H1 (cell line): Measurements from ENCODE around the gene RFK. TPM values are rescaled to one million over a fixed set of nuclear protein-coding genes. Genes with fewer than 3 reads are reported as not detected.

ENCODE experiments used
- CTCF ChIA-PET: fragments of 300-600 bp; sonication (Branson Sonifier 250); formaldehyde crosslinking; loops from one replicate; lab custom pipeline; 2021; ENCODE audit not compliant: partially characterized antibody; lab: Charles Lee
- POLR2A ChIA-PET: fragments of 300-600 bp; sonication (Branson Sonifier 250); formaldehyde crosslinking; loops from one replicate; lab custom pipeline; 2021; ENCODE audit warnings: inconsistent platforms; ENCODE audit not compliant: partially characterized antibody; lab: Charles Lee
- DNase-seq, 2 experiments: peaks; one replicate each; pipeline versions ENCODE4 v3.0.0 to v3.0.0-alpha.2; 2010 to 2022; ENCODE audit warnings: low spot score in 2 of 2, low read depth in 1 of 2, mixed read lengths in 1 of 2
- FAIRE-seq: peaks from 2 replicates; lab custom pipeline; 2011; peaks lifted over from hg19 to GRCh38; lab: Jason Lieb, UNC
- H2AFZ ChIP-seq: 2 replicates; pipeline ENCODE4 v1.8.1; 2012; ENCODE audit warnings: low read length, inconsistent platforms
- H2AK5ac ChIP-seq: 2 replicates; pipeline ENCODE4 v1.6.1; 2013; ENCODE audit warnings: low read depth, low read length
- H2BK120ac ChIP-seq: replicated peaks from 2 replicates; pipeline ENCODE3; 2013; ENCODE audit warnings: low read depth, low read length, inconsistent platforms
- H2BK12ac ChIP-seq: 2 replicates; pipeline ENCODE4 v1.6.1; 2013; ENCODE audit warnings: low read depth, low read length
- H2BK15ac ChIP-seq: 2 replicates; pipeline ENCODE4 v1.6.1; 2013; ENCODE audit warnings: low read length
- H2BK20ac ChIP-seq: 2 replicates; pipeline ENCODE4 v1.6.1; 2013; ENCODE audit warnings: low read length
- H2BK5ac ChIP-seq: 2 replicates; pipeline ENCODE4 v1.6.1; 2013; ENCODE audit warnings: low read depth, low read length
- H3K14ac ChIP-seq: 2 replicates; pipeline ENCODE4 v1.6.1; 2013; ENCODE audit warnings: inconsistent platforms; ENCODE audit not compliant: insufficient read length
- H3K18ac ChIP-seq: 2 replicates; pipeline ENCODE4 v1.6.1; 2013; ENCODE audit warnings: low read length; ENCODE audit errors: extremely low read depth
- H3K23ac ChIP-seq: 2 replicates; pipeline ENCODE4 v1.6.1; 2013; ENCODE audit warnings: inconsistent platforms; ENCODE audit not compliant: insufficient read length
- H3K23me2 ChIP-seq: 2 replicates; pipeline ENCODE4 v1.6.1; 2013; ENCODE audit warnings: low read depth, low read length
- H3K27ac ChIP-seq: 2 replicates; pipeline ENCODE4 v1.6.1; 2011; ENCODE audit warnings: low read depth, low read length, inconsistent platforms
- H3K27me3 ChIP-seq, 4 experiments: replicated peaks in 1 of 4; 1 replicate in 1 of 4; 2 replicates in 3 of 4; pipeline versions ENCODE4 v1.6.1 to v1.8.1; 2011 to 2013; ENCODE audit warnings: low read length in 3 of 4, mild to moderate bottlenecking in 3 of 4, inconsistent platforms in 2 of 4, mixed read lengths in 2 of 4, moderate library complexity in 1 of 4; ENCODE audit not compliant: control insufficient read depth in 3 of 4, insufficient read depth in 3 of 4; ENCODE audit errors: extremely low read depth in 1 of 4
- H3K36me3 ChIP-seq, 4 experiments: 2 replicates each; pipeline versions ENCODE4 v1.6.1 to v1.8.1; 2011 to 2013; ENCODE audit warnings: mild to moderate bottlenecking in 4 of 4, low read length in 3 of 4, moderate library complexity in 2 of 4, control low read depth in 1 of 4, inconsistent platforms in 1 of 4; ENCODE audit not compliant: insufficient read depth in 4 of 4, control insufficient read depth in 2 of 4
- H3K4ac ChIP-seq: replicated peaks from 2 replicates; pipeline ENCODE3; 2013; ENCODE audit warnings: low read length, low read depth, mixed read lengths, inconsistent platforms; ENCODE audit not compliant: insufficient read length
- H3K4me1 ChIP-seq, 4 experiments: replicated peaks in 1 of 4; 1 replicate in 1 of 4; 2 replicates in 3 of 4; pipeline versions ENCODE4 v1.6.1 to v1.8.1; 2011 to 2013; ENCODE audit warnings: low read length in 3 of 4, inconsistent platforms in 2 of 4, mixed read lengths in 1 of 4; ENCODE audit not compliant: insufficient read depth in 4 of 4, control insufficient read depth in 3 of 4
- H3K4me2 ChIP-seq, 2 experiments: 2 replicates each; pipeline versions ENCODE4 v1.6.1 to v1.8.1; 2011 to 2013; ENCODE audit warnings: low read depth in 2 of 2, low read length in 2 of 2, control low read depth in 1 of 2, inconsistent platforms in 1 of 2, mild to moderate bottlenecking in 1 of 2; ENCODE audit not compliant: insufficient read depth in 1 of 2
- H3K4me3 ChIP-seq, 4 experiments: fragments of 200-600, 300-600 bp in 1 of 4; sonication (generic), shearing (Covaris generic), sonication (Bioruptor Twin) in 1 of 4; 2 replicates each; pipeline versions ENCODE4 v1.5.1 to v1.8.1; 2011 to 2016; ENCODE audit warnings: low read length in 4 of 4, low read depth in 3 of 4, control low read depth in 2 of 4, inconsistent platforms in 2 of 4, mild to moderate bottlenecking in 2 of 4, mixed read lengths in 1 of 4, moderate library complexity in 1 of 4; ENCODE audit not compliant: insufficient read depth in 2 of 4; ENCODE audit errors: extremely low read depth in 1 of 4
- H3K56ac ChIP-seq: replicated peaks from 2 replicates; pipeline ENCODE3; 2013; ENCODE audit warnings: low read depth, mild to moderate bottlenecking, mixed read lengths, low read length, inconsistent platforms; ENCODE audit not compliant: insufficient read length
- H3K79me1 ChIP-seq: 2 replicates; pipeline ENCODE4 v1.6.1; 2013; ENCODE audit warnings: low read depth, low read length, control low read depth
- H3K79me2 ChIP-seq, 2 experiments: 2 replicates each; pipeline versions ENCODE4 v1.6.1 to v1.8.1; 2012 to 2013; ENCODE audit warnings: low read length in 2 of 2, mild to moderate bottlenecking in 2 of 2, inconsistent platforms in 1 of 2; ENCODE audit not compliant: insufficient read depth in 2 of 2, control insufficient read depth in 1 of 2
- H3K9ac ChIP-seq, 4 experiments: replicated peaks in 1 of 4; 1 replicate in 1 of 4; 2 replicates in 3 of 4; pipeline versions ENCODE4 v1.6.1 to v1.8.1; 2011 to 2013; ENCODE audit warnings: low read depth in 3 of 4, low read length in 3 of 4, control low read depth in 2 of 4, mild to moderate bottlenecking in 2 of 4, moderate library complexity in 2 of 4, inconsistent platforms in 1 of 4; ENCODE audit errors: extremely low read depth in 1 of 4
- H3K9me3 ChIP-seq, 2 experiments: 2 replicates each; pipeline versions ENCODE4 v1.6.1 to v1.8.1; 2012 to 2013; ENCODE audit warnings: mild to moderate bottlenecking in 2 of 2, moderate library complexity in 2 of 2, control low read depth in 1 of 2, inconsistent platforms in 1 of 2, low read depth in 1 of 2, low read length in 1 of 2, mixed read lengths in 1 of 2; ENCODE audit not compliant: insufficient read depth in 2 of 2
- H4K20me1 ChIP-seq, 2 experiments: replicated peaks in 1 of 2; 2 replicates each; pipeline versions ENCODE3 to v1.8.1; 2011 to 2013; ENCODE audit warnings: inconsistent platforms in 2 of 2, low read length in 2 of 2, mild to moderate bottlenecking in 1 of 2; ENCODE audit not compliant: insufficient read depth in 2 of 2, control insufficient read depth in 1 of 2
- H4K5ac ChIP-seq: 2 replicates; pipeline ENCODE4 v1.6.1; 2013; ENCODE audit warnings: low read length, low read depth, mixed read lengths, inconsistent platforms; ENCODE audit not compliant: insufficient read length
- H4K8ac ChIP-seq: 2 replicates; pipeline ENCODE4 v1.8.0; 2013; ENCODE audit warnings: mild to moderate bottlenecking, moderate library complexity, low read length, inconsistent platforms; ENCODE audit not compliant: insufficient read depth; ENCODE audit errors: extremely low read depth
- H4K91ac ChIP-seq: replicated peaks from 2 replicates; pipeline ENCODE3; 2013; ENCODE audit warnings: low read length, mixed read lengths, inconsistent platforms; ENCODE audit not compliant: insufficient read length
- CBX8 ChIP-seq: fragments of 300-800, 300-1000 bp; sonication (generic); IDR thresholded peaks from 2 replicates; pipeline ENCODE4 v1.7.1; 2016; ENCODE audit warnings: low read depth, low read length, borderline replicate concordance
- CHD1 ChIP-seq: IDR thresholded peaks from 2 replicates; pipeline ENCODE4 v1.6.1; 2012; ENCODE audit warnings: low read depth, low read length, improper control_type of control experiment
- CHD2 ChIP-seq: IDR thresholded peaks from 2 replicates; pipeline ENCODE4 v1.6.1; 2012; ENCODE audit warnings: low read length, improper control_type of control experiment
- EZH2 ChIP-seq: fragments of 200-600 bp; sonication (generic); IDR thresholded peaks from 2 replicates; pipeline ENCODE4 v1.7.1; 2012; ENCODE audit warnings: low read depth, mild to moderate bottlenecking, moderate library complexity, low read length, inconsistent platforms; ENCODE audit not compliant: severe bottlenecking
- FOSL1 ChIP-seq: IDR thresholded peaks from 2 replicates; pipeline ENCODE4 v1.6.1; 2011; ENCODE audit warnings: mild to moderate bottlenecking, low read depth, low read length, moderate library complexity; ENCODE audit not compliant: insufficient read depth
- GTF2F1 ChIP-seq: IDR thresholded peaks from 2 replicates; pipeline ENCODE4 v1.6.1; 2012; ENCODE audit warnings: low read depth, low read length, improper control_type of control experiment, borderline replicate concordance
- HDAC6 ChIP-seq: IDR thresholded peaks from one replicate; pipeline ENCODE4 v1.7.1; 2012; ENCODE audit warnings: low read depth, mild to moderate bottlenecking, inconsistent platforms, low read length, moderate library complexity
- NANOG ChIP-seq: IDR thresholded peaks from 2 replicates; pipeline ENCODE4 v1.6.1; 2011; ENCODE audit warnings: low read length, low read depth, mild to moderate bottlenecking, inconsistent platforms; ENCODE audit not compliant: insufficient read depth, poor library complexity, severe bottlenecking
- RNF2 ChIP-seq: fragments of 200-900, 300-1000 bp; sonication (generic); IDR thresholded peaks from 2 replicates; pipeline ENCODE4 v1.7.1; 2016; ENCODE audit warnings: borderline replicate concordance, low read depth, mild to moderate bottlenecking, antibody characterized with exemption, low read length; ENCODE audit not compliant: poor library complexity, severe bottlenecking; ENCODE audit errors: missing control alignments
- SAP30 ChIP-seq: fragments of 300-600 bp; sonication (generic); IDR thresholded peaks from 2 replicates; pipeline ENCODE4 v1.7.1; 2012; ENCODE audit warnings: low read length, moderate library complexity, mild to moderate bottlenecking, inconsistent platforms; ENCODE audit not compliant: insufficient read depth, insufficient replicate concordance
- SUZ12 ChIP-seq: fragments of 200-600 bp; sonication (generic); IDR thresholded peaks from 2 replicates; pipeline ENCODE4 v1.6.1; 2012; ENCODE audit warnings: mild to moderate bottlenecking, inconsistent platforms, low read length, moderate library complexity, mixed read lengths
- TAF1 ChIP-seq: IDR thresholded peaks from 2 replicates; pipeline ENCODE4 v1.6.1; 2011; ENCODE audit warnings: mild to moderate bottlenecking, low read depth, low read length
- USF2 ChIP-seq: IDR thresholded peaks from 2 replicates; pipeline ENCODE4 v1.6.1; 2011; ENCODE audit warnings: low read length, improper control_type of control experiment
- polyA plus RNA-seq, 7 experiments: library from polyadenylated mRNA; depleted of rRNA in 3 of 7; stranded (reverse) in 5 of 7; unstranded in 2 of 7; fragments of >200 nt in 5 of 7; fragments of 200-250 nt in 2 of 7; gene quantifications; 1 replicate in 5 of 7; 2 replicates in 1 of 7; 4 replicates in 1 of 7; pipeline versions ENCODE4 v1.2.1 to v1.2.3, GENCODE V29; 2011 to 2013; ENCODE audit warnings: missing spikeins in 2 of 7, mixed read lengths in 2 of 7
- total RNA-seq: library from RNA; stranded (reverse); fragmentation: NEBNext Ultra II Directional; extraction: Animal tissue kit (Norgen Biotek cat#: 25700); gene quantifications from 2 replicates; pipeline ENCODE4 v1.2.1, GENCODE V29; 2021

The RFK gene
- total and polyA plus RNA-seq, 2 of the 8 experiments (the other 6 are each of a cell fraction or from before 2014, with no cell fraction given), result 4.3 to 10.6 TPM

GRCh38 chr9:76405868-76406267 is 11.6 kb upstream of the RFK start:
- H3K4me2 ChIP-seq, result no peak overlapping the region
- H3K23me2 ChIP-seq, result no peaks in the 10 kb centered on the region
- no peak overlapping the region for H2BK12ac ChIP-seq
- H3K4me3 ChIP-seq, result no peak overlapping the region
- no peak overlapping the region for H4K91ac ChIP-seq
- H3K27ac ChIP-seq, result no peak overlapping the region
- H3K4ac ChIP-seq, result no peak overlapping the region
- FAIRE-seq, result no peak
- H3K9ac ChIP-seq, result no peak overlapping the region
- peaks cover 0 to 3% (median 0%) of the 10 kb centered on the region in 4 experiments; a peak in 2 of 7 replicates for H3K4me1 ChIP-seq
- no peak overlapping the region for H3K23ac ChIP-seq
- no peak overlapping the region for H4K5ac ChIP-seq
- no peaks in the 10 kb centered on the region for H3K79me2 ChIP-seq
- H3K79me1 ChIP-seq, result no peaks in the 10 kb centered on the region
- no peak overlapping the region for H2BK120ac ChIP-seq
- no peak overlapping the region for H2BK20ac ChIP-seq
- ChIA-PET CTCF (interaction anchor here (1.3 to 1.7 kb wide), 3 partner anchors 15 to 298 kb away, joined by 3 to 5 read pairs (median 4); no protein-coding TSS in a partner anchor), POLR2A (no interaction called here)
- no peak overlapping the region for H3K56ac ChIP-seq
- no peak overlapping the region for H2BK5ac ChIP-seq
- H2AK5ac ChIP-seq, result no peak overlapping the region
- no peak overlapping the region for H3K14ac ChIP-seq
- H3K36me3 ChIP-seq, result no peaks in the 10 kb centered on the region; a peak in 2 of 8 replicates
- no peak overlapping the region for H4K8ac ChIP-seq
- no peaks in the 10 kb centered on the region for H3K27me3 ChIP-seq
- H2BK15ac ChIP-seq, result no peak overlapping the region
- no peak for DNase-seq
- H3K18ac ChIP-seq, result no peak overlapping the region
- H4K20me1 ChIP-seq, result no peaks in the 10 kb centered on the region
- H2AFZ ChIP-seq, result no peak overlapping the region
- H3K9me3 ChIP-seq, result no peaks in the 10 kb centered on the region
- no peak for TF ChIP-seq CBX8
- TF ChIP-seq CHD2, result no peak
- no peak for TF ChIP-seq CHD1
- TF ChIP-seq USF2, result no peak
- TF ChIP-seq SUZ12, result no peak
- TF ChIP-seq HDAC6, result no peak
- TF ChIP-seq RNF2, result no peak
- TF ChIP-seq GTF2F1, result no peak
- TF ChIP-seq FOSL1, result no peak
- TF ChIP-seq EZH2, result no peak
- no peak for TF ChIP-seq TAF1
- TF ChIP-seq NANOG, result no peak
- TF ChIP-seq SAP30, result no peak
